Pulmonary artery endothelial cell (primary cell): ENCODE data around the gene ARF3. TPM values are rescaled to one million over a fixed set of nuclear protein-coding genes. Genes with fewer than 3 reads are reported as not detected.

Experiments
- DNase-seq: peaks from one replicate; pipeline ENCODE4 v3.0.0-alpha.2; 2011; ENCODE audit warnings: low read depth, low spot score
- total RNA-seq: library from RNA; depleted of rRNA; stranded (reverse); fragments of >200 nt; gene quantifications from 2 replicates; pipeline ENCODE4 v1.2.3, GENCODE V29; 2014

ARF3 gene
- total RNA-seq = 46.8 and 56.2 TPM in 2 replicates

DNA sequence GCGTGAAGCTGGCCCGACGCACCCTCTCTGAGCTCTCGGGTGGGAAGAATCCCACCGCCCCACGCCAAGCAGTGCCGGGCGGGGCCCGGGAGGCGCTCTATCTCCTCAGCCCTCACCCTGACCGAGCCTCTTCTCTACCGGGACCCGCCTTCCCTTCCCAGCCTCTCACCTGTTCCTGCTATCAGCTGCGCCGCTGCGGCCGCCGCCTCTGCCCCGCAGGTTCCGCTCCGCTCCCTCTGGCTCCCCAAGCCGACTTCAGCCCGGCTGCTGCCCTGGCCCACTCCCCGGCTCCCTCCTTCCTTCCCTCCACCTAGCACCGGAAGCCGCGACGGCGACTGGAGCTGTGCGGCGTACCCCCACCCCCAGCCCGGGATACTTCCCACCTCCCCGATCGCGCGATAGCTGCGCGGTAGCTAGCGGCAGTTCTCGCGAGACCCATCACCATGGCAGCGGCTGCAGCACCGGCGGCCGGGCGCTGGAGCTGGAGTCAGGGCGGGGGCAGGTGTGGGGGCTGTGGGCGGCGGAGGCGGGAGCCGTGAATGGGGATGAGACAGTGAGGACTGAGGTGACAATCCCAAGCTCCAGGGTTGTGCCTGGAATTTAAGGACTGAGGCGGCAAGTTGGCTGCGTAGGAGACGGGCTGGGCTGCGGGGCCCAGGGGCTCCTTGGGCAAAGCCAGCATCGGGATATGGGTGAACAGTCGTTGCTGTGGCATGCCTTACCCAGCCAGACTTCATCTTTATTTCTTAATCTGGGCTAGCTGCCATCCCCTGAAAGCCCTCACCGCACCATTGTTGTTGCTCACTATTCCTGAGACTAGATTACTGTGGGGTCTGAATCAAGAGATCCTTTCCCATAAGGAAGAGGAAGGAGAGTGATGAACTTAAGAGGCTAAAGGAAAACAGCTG lies at the start of gene ARF3:
TSS of gene ARF3 (minus strand) at position 347 of the 908 bp plus-strand sequence. CDS start 16,392 bp downstream, outside the sequence.
- DNase-seq = peak; percentile 67

DNA sequence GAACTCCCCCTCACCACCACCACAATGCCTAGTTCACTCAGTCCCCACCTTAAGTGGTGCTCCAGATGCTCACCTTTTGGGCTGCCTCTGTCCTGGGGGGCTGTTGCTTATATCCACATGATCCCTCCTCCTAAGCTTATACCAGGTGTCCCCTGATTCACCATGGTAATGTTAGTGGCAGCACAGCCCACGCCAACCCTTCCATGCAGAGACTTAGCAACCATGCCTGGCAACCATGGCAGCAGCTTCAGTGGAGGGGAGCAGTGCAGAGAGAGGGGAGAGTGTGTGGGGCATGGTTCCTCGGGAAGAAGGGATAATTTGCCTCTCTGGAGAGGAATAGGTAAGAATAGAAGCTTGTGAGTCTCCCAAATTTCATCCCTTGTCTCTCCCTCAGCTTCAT lies 43.1 kb upstream of the ARF3 start:
- DNase-seq = no peak

DNA sequence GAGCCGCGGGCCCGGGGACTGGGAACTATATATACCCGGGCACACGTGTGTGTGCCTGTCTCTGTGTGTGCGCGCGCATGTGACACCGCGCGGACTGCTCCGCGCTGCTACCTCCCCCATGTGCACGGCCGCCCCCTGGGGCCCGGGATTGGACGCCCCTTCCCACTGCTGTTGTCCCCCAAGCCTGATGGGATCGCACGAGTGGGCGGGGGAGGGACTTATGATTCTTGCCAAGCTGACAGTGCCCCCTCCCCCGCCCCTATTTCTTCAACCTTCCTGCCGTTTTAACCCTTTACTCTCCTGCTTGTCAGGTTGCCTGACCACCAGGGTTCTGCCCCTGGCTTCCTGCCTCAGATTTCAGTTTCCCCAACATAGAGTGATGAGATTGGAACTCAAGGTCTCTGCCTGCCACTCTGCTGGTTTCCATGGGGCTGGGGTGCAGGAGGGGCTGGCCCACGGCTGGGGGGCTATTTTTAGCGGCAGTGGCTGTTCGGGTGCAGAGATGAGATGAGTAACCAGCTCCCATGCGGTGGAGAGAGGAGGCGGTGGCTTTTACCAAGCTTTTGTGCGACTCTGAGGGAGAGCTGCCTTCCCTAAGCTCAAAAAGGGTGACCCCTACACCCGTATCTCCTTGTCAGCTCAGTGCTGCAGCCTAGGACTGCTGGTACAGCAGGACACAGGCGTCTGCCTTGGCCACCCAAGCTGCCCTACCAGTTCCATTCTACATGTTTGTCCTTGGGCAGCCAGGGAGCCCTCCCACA lies 42.3 kb upstream of the ARF3 start, which contains the start of gene DDN:
TSS of gene DDN (minus strand) at position 5 of the 761 bp plus-strand sequence. CDS start 88 bp downstream, outside the sequence.
- DNase-seq = no peak

DNA sequence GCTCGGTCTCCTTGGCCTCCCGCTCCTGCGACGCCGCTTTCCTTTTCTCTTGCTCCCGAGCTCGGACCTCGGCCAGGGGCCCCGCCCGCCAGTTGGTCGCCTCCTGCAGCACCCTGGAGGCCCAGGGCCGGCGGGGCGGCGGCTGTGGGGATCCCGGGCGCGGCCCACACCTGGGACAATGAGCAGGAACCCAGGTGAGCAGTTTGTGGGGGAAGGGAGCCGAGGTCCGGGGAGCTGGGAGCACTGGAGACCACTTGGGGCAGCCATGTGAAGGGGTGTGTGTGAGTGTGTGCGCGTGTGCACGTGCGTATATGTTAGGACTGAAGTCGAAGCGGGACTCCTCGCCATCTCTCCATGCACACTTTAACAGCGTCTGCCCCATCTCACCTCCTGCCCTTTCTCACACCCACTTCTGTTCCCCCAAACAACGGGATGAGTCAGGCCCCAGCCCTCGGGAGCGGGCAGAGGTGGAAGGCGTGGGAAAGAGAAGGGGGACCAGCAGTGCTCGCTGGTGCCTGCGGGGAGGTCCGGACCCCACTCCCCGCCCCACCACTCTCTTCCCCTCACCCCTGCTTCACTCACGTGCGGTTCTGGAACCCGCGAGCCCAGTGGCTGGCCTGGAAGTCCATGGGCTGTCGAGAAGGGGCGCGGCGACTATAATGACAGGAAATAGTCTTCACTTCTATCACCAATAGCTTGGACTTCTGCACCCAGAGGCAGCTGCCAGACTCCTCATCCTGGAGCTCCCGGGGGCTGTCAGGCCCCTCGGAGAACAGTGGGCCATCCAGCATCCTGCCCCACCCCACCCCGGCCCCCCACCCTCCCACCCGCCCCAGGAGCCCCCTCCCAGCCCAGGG lies 41.4 kb upstream of the ARF3 start:
- no peak for DNase-seq

- no peak for DNase-seq
These were observed 40.6 kb upstream of the ARF3 start for GRCh38 chr12:48997719-48998496.

GRCh38 chr12:48996794-48997718 lies 39.8 kb upstream of the ARF3 start:
- DNase-seq = no peak

GRCh38 chr12:48995086-48995879 lies 38.0 kb upstream of the ARF3 start:
- DNase-seq = peak; percentile 37

DNA sequence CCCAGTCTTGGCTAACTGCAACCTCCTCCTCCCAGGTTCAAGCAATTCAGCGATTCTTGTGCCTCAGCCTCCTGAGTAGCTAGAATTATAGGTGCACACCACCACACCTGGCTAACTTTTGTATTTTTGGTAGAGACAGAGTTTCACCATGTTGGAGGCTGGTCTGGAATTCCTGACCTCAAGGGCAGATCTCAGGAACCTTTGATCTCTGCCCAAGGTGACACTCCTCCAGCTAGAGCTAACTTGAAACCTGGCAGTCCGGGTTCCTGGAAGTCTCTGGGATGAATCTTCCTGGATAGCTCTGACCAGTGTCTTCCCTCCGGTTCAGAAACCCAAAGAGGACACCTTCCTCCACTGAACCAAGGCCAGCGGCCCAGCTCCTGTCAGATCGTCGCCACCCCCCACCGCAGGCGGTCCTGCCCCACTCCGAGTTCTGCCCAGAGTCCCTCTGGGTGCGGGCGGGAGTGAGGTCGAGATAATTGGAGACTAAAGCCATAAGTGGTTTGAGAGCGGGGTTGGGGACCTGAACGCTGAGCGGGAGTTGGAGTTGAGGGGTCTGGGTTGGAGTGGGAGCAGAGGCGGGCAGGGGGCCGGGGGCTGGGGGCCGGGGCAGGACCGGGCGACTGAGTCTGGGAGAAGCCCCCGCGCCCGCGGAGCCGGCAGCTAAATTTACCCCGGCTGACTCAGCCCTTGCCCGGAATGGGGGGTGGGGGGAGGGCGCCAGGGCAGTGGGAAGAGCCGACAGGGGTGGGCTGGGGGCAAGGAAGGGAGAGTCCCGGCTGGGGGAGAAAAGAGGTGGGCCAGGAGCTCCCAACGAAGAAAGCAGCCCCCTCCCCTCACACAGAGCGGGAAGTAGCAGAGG lies 37.2 kb upstream of the ARF3 start:
- no peak for DNase-seq

DNA sequence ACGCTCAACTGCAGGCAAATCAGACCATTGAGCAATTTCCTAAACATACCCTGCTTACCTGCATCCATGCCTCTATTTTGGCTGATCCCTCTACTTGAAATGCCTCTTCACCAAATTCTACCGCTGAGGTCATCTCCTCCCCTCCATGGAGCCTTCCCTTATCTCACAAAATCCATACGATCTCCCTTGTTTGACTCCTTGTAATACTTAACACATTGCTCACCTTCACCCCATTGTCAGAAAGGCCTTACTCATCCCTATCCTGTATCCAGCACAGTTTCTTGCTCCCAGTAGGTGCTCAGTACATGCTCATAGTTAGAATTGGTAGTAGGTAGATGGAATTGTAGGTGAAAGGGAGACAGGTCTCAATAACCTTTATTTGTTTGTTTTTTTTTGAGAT lies 36.5 kb upstream of the ARF3 start:
- DNase-seq = no peak

DNA sequence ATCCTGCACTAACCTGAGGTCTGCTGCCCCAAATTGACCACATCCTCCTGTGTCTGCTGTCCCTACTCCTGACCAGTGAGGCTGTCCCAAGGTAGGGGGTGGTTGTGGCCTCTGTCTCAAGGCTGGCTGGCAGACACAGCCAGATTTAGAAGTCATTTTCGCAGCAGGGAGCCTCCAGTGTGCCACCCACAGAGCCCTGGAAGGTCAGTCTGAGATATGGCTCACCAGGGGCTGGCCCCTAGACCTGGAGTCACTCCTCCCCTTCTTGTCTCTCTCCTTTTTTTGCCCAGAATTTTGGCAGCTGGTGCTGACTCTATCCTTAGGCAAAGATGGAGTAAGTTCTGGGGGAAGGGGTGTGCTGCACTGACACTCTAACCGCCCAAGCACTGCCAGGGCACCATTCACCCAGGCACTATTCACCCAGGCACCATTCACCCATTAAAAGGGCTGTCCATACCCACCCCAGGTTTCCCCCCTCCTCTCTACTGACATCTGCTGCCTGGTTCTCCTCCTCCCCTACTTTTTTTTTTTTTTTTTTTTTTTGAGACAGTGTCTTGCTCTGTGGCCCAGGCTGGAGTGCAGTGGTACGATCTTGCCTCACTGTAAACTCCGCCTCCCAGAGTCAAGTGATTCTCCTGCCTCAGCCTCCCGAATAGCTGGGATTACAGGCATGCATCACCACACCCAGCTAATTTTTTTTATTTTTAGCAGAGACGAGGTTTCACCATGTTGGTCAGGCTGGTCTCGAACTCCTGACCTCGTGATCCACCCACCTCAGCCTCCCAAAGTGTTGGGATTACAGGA lies 34.2 kb upstream of the ARF3 start:
- no peak for DNase-seq

DNA sequence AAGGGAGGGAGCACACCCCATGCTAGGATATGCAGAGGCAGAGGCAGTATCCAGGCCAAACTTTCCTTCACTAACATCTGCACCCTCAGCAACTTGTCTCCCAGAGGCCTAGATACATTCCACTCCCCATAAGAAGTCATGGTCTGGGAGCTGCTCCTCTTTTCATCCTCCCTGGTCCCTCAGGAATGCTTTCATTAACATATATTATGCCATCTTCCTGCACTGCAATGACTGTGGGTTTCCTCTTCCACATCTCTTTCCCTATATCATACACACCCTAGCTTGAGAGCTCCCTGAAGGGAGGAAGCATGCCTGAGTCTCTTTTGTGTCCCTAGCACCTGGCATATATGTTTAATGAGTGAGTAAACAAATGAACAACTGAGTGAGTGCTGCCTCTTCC lies 33.3 kb upstream of the ARF3 start:
- no peak for DNase-seq

- DNase-seq = no peak
These were observed 30.9 kb upstream of the ARF3 start for GRCh38 chr12:48988030-48988649.

GRCh38 chr12:48986720-48987291 lies 29.5 kb upstream of the ARF3 start:
- no peak for DNase-seq

DNA sequence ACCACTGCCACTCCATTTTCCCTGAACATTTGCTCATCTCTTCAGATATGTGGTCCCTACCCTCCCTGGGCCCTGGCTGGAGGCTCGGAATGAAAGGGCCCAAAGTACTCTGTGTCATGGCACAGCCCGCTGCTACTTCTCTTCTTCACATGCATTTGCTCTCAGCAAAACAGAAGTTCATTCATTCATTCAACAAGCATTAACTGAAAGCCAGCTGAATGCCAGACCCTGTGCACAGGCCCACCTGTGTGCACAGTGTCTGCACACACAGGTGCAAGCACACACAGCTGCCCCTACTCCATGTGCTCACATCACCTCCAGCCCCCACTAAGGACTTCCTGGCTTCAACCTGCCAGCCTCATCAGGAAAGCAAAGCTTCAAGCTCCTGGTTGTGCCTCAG lies 28.6 kb upstream of the ARF3 start:
- DNase-seq = no peak

GRCh38 chr12:48985475-48985897 lies 28.2 kb upstream of the ARF3 start:
- DNase-seq = no peak
